CD1c-positive myeloid dendritic cell (primary cell): Measurements from ENCODE around the gene TXNDC5.
"Not testable (repeated sequence)": the region's sequence is repeated elsewhere in the genome, so short reads cannot be mapped to it uniquely, and the experiment has no call there.

Source experiments
- DNase-seq: peaks from one replicate; pipeline ENCODE4 v3.0.0-alpha.2; 2016; ENCODE audit errors: extremely low spot score

The TXNDC5 gene

GRCh38 chr6:7914311-7914710, 3.7 kb upstream of the TXNDC5 start:
- no peak for DNase-seq

GRCh38 chr6:7912736-7913517, 2.3 kb upstream of the TXNDC5 start:
- no peak for DNase-seq

- no peak for DNase-seq
Observed at GRCh38 chr6:7912024-7912423, 1.4 kb upstream of the TXNDC5 start.

GRCh38 chr6:7911345-7911725, 747 bp upstream of the TXNDC5 start:
- DNase-seq, result no peak

- DNase-seq, result no peak
Observed at GRCh38 chr6:7910298-7910653, 312 bp downstream of the TXNDC5 start.

GRCh38 chr6:7909323-7910276, 988 bp downstream of the TXNDC5 start:
- DNase-seq, result peak; percentile 40

- no peak for DNase-seq
Observed at GRCh38 chr6:7907159-7907558, 3.4 kb downstream of the TXNDC5 start.

- no peak for DNase-seq
Observed at GRCh38 chr6:7906741-7907140, 3.8 kb downstream of the TXNDC5 start.

- DNase-seq, result no peak
Observed at GRCh38 chr6:7905416-7905815, 5.2 kb downstream of the TXNDC5 start.

- DNase-seq, result no peak
Observed at GRCh38 chr6:7904654-7905319, 5.8 kb downstream of the TXNDC5 start.

- no peak for DNase-seq
Observed at GRCh38 chr6:7903673-7904072, 6.9 kb downstream of the TXNDC5 start.

GRCh38 chr6:7902867-7903266, 7.7 kb downstream of the TXNDC5 start:
- DNase-seq, result no peak

- DNase-seq, result no peak
Observed at GRCh38 chr6:7902221-7902620, 8.4 kb downstream of the TXNDC5 start.

GRCh38 chr6:7901780-7902179, 8.8 kb downstream of the TXNDC5 start:
- no peak for DNase-seq

GRCh38 chr6:7901056-7901455, 9.5 kb downstream of the TXNDC5 start:
- DNase-seq, result no peak

GRCh38 chr6:7900621-7901020, 10.0 kb downstream of the TXNDC5 start:
- no peak for DNase-seq

- no peak for DNase-seq
Observed at GRCh38 chr6:7899889-7900213, 10.7 kb downstream of the TXNDC5 start.

GRCh38 chr6:7899101-7899888, 11.3 kb downstream of the TXNDC5 start:
- DNase-seq, result no peak

- not testable (repeated sequence) for DNase-seq
Observed at GRCh38 chr6:7898193-7898586, 12.4 kb downstream of the TXNDC5 start.

GRCh38 chr6:7897461-7898192, 13.0 kb downstream of the TXNDC5 start:
- no peak for DNase-seq

- DNase-seq, result no peak
Observed at GRCh38 chr6:7896465-7896987, 14.1 kb downstream of the TXNDC5 start.
